Measurements from ENCODE around the gene COL13A1. TPM values are rescaled to one million over a fixed set of nuclear protein-coding genes. Genes with fewer than 3 reads are reported as not detected.

COL13A1 gene
- total RNA-seq, 1 donor from 2014 or later = 17.3 TPM

DNA sequence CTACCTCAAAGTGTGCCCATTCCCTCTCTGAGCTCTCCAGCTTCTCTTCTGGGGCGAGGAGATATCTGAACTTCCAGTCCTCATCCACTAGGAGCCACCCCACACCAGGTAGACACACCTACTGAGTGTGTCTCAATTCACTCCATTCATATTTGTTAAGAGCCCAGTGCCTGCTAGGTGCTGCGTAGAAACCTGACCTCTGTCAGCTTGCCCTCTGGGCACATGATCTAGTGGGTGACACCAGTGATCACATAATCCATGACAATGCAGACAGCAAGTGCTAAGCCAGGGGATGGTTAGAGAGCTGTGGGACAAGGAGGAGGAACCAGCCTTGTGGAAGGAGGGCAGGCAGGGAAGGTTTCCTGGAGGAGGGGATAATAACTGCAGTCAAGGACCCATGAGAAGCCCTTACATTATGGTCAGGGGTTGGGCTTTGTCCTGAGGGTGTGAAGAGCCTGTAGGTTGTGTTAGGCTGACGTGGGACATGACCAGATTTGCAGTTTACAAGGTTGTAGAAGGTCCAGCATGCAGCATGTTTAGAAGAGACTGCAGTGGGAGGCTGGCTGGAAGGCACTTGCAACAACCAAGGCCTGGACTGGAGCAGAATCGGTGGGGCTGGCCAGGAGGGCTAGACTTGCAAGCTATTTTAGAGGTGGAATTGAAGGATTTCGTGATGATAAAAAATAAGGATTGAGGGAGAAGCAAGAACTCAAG, 81.8 kb downstream of the COL13A1 start:
- peak; percentile 82 for DNase-seq (ENCODE audit: low read depth)

DNA sequence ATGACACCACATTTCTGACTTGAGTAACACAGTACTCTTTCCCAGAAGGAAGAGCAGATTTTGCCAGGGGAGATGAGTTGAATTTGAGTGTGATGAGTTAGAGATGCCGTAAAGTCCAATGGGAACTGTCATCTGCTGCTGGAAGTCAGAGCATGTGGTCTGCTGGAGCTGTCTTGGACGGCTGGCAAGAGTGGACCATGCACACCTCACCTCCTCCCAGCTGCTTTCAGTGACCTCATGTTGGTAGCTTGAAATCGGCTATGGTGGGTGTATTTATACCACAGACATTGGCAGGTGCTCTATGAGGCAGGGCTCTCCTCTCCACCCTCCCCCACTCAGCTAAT, 82.3 kb downstream of the COL13A1 start:
- peak; percentile 98 for DNase-seq (ENCODE audit: low read depth)

DNA sequence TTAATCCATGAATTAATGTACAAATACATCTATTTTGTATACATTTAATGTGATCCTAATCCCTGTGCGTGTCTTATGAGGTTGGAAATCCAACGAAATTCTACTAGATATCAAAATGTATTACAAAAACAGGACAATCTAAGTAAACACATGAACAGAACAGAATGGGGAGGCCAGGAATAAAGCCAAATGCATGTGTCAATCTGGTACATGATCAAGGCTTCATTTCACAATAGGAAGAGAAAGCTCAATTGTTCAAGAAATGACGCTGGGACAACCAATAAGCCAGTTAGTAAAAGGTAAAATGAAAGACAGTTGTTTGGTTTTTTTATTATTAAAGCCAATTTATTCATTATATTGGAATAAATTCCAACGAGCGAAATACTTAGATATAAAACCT, 83.0 kb downstream of the COL13A1 start:
- no peak for DNase-seq (ENCODE audit: low read depth)

DNA sequence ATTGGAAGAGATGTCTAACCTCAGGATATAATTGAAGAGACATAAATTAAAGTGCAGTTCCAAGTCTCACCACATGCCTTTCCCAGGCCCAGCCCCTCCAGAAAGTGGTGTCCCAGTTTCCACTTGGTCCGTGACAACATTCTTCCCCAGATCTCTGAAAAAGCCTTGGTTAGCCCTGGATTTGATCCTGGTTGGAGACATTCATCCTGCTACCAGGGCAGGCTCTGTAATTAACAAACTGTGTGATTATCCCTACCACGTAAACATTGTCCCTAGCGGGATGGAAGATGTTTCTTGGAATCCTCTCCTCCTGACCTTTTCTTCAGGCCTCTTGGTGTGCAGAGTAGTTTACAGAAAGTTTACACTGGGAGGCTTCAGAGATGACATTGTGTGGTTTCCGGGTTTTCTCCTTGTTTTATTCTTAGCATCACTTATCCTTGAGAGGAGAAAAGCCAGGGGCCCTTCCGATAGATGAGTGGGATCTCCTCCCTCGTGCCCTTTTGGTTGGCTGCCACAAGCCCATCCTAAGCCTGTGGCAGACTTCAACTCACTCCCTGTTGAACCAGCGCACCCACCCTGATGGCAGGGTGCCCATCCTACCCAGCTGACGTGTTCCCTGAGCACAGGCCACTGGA, 83.8 kb downstream of the COL13A1 start:
- peak; percentile 62 for DNase-seq (ENCODE audit: low read depth)

DNA sequence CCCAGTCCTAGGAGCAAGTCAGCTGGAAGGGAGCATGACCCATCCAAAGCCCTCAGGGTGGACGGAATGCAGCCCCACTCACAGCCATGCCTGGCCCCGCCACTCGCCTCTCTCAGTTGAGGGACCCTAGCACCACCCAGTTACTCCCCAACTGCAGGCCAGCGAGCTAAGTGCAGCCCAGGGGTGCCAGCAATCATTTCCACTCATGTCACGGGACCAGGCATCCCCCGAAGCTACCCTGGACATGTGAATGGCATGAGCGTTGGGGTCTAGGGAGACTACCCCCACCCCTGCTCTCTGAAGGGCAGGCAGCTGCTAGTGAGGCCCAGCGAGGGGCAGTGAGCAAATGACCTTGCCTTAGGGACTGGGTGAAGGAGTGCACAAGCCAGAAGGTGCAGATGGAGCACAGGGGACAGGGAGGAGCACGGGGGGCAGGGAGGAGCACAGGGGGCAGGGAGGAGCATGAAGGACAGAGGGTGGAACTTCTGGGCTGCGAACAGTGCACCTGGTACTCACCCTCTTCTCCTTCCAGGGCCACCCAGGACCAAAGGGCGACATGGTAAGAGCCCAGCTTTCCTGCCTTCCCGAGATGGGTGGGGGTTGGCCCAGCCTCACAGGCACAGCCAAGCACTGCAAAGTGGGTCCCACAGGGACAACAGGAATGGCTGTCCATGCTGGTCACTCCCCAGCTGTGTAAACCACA, 87.3 kb downstream of the COL13A1 start:
- no peak for DNase-seq (ENCODE audit: low read depth)

DNA sequence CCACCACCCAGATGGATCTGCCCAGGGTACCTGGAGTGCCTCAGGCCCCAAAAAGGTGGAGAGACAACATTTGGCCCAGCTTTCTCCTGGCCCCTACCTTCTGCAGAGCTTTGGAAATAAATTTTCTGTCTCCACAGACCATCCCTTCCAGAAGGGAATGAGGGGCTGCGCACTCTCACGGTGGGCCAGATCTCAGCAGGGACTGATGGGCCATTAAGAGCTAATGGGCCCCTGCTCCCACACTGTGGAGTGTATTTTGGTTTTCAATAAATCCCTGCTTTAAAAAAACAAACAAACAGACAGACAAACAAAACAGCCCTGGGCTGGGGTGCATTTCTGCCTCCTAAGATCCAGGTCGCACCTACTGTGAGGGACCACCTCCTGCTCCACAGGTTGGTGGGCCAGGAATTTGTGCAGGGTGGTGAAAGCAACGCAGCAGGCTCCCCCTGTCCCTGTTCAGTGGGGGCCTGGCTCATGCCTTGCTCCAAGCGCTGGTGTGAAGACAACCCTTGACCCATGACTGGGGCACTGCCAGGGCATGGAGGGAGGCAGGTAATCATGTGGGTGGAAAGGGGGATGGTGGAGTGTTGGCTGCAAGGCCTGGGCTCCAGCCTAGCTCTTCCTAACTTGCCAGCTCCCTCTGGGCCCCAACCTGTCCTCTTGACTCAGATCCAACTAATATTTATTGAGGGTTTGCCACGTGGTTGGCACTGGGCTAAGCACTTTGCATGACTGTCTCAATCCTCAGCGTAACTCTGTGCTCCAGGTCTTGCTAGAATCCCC, 88.5 kb downstream of the COL13A1 start:
- DNase-seq (ENCODE audit: low read depth) = no peak

DNA sequence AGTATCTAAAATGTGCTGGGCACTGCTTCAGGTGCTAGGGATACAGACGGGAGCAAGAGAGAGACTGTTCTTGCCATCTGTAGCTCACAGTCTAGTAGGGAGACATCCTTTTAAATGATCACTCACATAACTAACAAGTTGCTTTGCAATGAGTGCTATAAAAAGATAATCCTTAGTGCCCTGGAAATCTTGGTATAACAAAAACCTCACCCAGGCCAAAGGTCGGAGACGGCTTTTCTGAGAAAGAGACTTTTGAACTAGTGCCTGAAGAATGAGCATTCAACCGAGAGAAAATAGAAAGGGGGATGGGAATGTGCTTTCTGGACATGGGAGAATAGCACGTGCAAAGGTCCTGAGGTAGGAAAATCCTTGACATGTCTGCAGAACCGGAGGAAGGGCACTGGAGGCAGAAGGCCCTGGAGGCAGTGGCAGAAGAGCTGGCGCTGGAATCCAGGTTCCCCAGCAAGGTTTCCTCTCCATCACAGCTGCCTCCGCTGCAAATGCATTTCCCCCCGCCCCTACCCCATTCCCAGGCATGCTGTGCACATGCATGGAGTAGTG, 89.4 kb downstream of the COL13A1 start:
- DNase-seq (ENCODE audit: low read depth) = no peak

DNA sequence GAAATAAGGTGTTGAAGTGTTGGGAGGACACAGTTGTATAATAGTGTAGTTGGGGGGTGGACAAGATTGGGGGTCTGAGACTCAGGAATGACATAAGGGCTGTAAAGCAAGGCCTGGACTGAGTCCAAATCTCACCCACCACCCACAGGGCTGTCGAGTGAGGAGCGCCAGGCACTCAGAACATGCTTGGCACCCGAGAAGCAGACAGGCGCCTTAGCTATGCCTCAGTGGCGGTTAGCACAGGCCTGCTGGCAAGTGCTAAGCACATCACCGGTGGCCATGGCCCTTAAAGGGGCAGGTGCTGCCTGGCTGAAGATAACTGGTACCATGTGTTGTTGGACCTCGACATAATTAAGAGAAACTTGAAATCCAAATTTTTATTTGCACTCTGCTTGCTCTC, 90.7 kb downstream of the COL13A1 start:
- no peak for DNase-seq (ENCODE audit: low read depth)

DNA sequence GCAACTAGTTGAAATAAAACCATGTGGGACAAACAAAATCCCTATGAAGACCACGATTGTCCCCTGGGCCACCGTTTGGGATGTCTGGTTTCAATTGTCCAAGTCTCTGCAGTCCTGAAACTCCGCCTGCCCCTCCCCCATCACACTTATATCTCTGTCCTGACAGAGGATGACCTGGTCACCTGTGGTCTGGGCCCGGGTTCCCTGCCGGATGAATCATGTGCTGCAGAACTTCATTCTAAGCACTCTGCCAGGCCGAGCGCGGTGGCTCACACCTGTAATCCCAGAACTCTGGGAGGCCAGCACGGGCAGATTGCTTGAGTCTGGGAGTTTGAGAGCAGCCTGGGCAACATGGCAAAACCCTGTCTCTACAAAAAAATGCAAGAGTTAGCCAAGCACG, 91.1 kb downstream of the COL13A1 start:
- no peak for DNase-seq (ENCODE audit: low read depth)

DNA sequence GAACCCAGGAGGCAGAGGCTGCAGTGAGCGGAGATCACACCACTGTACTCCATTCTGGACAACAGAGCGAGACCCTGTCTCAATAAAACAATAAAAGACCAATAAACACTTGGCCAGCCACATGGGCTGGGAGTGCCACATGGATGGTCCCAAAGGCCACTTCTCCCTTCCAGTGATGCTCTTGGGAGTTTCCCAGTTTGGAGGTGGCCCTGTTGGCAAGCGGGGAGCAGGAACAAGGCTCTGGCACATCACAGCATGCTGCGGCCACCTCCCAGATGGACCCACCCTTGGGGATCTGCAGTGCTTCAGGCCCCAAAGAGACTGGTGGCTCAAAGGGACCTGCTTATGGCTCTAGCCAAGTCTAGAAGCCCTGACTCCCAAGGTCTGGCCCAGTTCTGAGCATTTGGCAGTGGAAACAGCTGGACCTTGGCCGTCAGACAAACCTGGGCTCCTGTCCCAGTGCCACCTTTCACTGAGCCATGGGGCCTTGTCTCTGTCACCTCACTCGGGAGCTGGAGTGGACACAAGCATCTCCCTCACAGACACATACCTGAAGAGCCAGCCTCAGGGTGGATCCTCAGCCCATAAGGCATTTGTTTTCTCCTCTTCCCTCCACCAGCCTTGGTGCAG, 91.7 kb downstream of the COL13A1 start:
- DNase-seq (ENCODE audit: low read depth) = no peak

DNA sequence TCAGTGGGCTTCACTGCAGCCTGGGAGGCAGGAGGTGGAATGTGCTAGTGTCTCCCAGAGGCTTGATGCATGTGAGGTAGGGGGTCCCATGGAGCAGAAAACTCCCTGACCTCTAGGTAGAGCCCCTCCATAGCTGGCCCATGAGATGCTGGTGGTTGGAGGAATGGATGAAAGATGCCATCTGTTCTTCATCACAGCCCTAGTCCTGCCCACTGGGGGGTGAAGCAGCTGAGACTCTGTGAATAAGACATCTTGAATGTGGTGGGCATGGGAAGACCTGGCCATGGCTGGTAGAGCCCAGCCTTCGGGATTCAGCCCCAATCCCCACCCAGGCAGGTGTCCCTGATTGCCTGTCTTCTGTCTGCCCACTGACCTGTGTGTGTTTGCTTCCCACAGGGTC, 92.5 kb downstream of the COL13A1 start:
- peak; percentile 48 for DNase-seq (ENCODE audit: low read depth)

DNA sequence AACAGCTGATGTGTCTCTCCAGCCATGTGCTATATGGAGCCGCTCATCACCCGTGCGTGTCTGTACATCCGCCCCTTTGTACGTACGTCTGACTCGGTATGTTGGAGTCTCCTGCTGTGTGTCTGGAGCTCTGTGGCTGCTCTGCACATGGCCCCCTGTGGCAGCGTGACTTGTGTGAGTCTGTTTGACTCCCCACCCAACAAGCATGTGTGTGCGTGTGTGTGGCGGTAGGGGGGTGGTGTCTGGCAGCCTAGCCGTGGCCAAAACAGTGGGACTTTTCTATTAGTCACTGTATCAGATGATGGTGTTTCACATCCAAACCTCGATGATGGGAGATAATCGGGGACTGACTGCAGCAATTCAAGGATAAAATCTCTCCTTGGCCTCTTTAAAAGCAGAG, 94.1 kb downstream of the COL13A1 start:
- peak; percentile 71 for DNase-seq (ENCODE audit: low read depth)

DNA sequence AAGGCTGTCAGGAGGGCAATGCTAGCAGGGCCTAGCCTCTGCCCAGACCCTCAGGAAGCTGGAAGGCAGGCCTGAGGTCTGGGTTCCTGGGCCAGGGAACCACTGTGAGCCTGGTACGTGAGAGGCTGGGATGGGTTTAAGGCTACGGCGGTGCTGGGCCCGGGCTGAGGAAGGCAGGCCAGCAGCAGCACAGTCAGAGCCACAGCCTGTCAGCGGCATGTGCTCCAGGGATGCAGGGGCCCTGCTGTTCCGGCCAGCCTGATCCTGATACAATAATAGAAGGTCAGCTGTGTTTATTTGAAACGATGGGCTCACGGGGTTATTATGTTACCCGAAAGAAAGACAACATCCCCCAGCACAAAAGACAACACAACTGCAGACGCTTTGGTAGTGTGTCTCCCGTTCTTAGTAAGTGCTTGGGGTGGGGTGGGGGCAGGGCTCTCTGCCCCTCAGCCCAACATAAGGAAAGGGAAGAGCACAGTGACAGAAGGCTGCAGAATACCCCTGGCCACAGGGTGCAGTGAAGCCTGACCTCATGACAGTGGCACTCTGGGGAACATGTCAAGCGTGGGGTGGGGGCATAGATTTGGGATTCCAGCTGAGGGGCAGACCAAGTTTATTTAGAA, 95.0 kb downstream of the COL13A1 start:
- peak; percentile 77 for DNase-seq (ENCODE audit: low read depth)

DNA sequence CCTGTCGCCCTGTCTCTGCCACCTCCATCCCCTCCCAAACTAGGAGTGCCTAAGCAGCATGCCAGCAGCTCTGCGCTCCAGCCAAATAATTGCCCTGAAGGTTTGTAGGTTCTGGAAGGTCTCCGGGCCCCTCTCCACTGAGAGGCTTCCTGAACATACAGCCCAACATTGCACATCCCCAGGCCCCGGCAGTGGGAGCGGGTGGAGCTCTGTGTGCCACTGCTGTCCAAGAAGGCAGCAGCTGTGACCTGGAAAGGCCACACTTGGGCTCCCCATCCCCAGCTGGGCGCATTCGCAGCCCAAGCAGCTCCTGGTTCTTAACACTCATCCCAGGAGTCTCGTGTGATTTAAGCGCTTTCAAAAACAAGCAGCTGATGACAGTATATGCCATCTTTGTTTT, 95.7 kb downstream of the COL13A1 start:
- DNase-seq (ENCODE audit: low read depth) = peak; percentile 74

DNA sequence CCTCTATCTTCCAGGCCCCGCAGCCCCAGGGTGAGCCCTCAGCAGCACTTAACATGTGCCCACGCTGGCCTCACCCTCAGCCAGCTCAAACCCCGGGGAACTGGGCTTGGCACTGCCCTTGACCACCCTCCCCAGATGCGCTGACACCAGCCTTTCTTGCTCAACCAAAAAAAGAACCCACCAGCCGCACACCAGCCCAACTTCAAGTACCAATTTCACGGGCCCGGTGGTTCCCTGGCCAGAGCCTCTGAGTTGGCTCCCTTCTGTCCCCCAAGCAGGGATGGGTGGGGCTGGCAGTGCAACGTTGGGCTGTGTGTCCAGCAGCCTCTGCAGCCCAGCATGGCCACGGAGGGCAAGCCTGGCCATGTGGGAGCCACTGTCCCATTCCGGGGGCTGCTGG, 96.3 kb downstream of the COL13A1 start:
- DNase-seq (ENCODE audit: low read depth) = no peak

DNA sequence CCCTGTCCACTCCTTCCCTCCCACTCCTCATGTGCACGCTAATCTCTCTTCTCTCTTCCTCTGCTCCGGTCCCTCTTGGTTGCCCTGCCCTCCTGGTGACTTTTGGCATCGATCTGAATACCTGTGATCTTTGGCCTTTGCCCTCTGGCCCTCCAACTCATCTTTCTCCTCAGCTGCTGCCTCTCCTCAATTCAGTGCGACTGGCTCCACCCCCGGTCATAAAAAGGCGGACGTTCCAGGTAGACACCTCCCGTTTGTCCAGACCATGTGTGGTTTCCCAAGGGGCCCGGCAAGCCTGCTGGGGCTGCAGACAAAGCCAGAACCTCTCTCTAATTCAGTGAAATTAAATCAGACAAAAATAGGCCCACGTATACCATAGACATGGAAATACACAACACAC, 96.8 kb downstream of the COL13A1 start:
- DNase-seq (ENCODE audit: low read depth) = no peak

DNA sequence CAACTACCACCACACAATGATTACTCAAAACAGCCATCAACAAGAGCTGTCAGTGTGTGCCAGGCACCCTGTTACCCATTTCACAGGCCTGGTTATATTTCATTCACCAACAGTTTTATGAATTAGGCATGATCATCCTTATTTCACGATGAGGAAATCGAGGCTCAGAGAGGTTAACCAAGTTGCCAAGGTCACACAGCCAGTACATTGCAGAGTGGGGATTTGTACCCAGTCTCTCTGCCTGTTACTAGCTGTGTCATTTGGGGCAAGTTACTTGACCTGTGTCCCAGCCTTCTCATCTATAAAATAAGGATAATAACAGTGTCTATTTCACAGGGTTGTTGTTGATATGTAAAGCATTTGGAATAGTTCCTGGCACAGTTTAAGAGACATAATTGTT, 97.2 kb downstream of the COL13A1 start:
- no peak for DNase-seq (ENCODE audit: low read depth)

DNA sequence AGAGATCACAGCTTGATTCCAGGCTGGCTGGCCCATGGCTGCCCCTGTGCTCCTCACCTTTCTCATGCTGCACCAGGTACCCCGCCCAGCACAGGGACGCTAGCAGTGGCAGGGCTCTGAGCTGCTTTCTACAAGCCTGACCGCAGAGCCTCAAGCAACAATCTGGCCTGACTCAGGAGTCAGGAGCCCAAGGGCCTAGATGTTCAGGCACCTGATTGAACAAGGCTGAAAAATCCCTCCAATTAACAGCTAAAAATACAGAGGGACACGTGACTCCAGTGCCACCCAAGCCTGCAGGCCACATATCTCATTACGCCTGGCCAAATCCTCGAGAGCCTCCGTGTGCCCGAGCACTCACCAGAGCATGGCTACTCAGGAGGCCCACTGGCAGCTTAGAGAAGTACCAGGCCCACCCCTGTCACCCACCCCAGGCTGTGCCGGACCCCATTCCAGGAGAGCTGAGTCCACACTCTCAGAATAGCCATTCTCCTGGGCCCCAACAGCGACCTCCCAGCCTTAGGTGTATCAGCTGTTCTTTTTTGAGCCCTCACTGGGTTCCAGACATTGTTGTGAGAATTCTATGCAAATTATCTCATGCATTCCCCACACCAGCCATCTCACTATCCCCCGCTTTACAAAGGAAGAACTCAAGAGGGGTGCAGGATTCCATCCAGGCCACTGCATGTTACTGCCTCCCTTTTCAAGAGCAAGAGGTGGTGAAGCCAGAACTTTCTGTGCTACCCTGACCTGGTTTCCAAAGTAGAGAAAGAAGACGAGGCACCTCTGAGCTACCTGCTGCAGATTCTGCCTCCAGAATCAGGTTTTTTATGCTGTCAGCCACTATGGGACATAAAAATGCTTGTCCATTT, 98.3 kb downstream of the COL13A1 start:
- DNase-seq (ENCODE audit: low read depth) = peak; percentile 89

DNA sequence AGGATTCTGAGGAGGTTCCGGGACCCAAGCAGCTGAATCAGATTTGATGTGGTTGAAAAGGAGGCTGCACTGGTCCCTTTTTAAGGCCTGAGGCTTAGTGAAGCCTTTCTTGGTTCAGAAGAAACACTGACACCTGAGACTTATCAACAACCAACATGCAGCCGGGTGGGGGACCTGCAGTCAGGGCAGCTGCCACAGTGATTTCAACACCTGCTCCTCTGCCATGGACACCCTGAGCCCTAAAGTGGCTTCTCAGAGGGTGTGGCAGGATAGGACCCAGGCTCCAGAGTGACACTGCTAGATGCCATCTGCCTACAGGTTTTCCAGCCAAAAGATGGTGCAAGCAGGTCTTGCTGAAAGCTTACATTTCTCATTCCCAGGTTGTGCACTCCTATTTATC, 99.3 kb downstream of the COL13A1 start:
- DNase-seq (ENCODE audit: low read depth) = peak; percentile 88

Measured in myocyte (in vitro differentiated cells).